ENCODE results near the gene SCN3A. TPM values are rescaled to one million over a fixed set of nuclear protein-coding genes. Genes with fewer than 3 reads are reported as not detected.

Gene SCN3A
- total RNA-seq, 1 experiment from 2014 or later, result not detected

GRCh38 chr2:165245081-165245793, 41.4 kb upstream of the SCN3A start:
- no peak overlapping the region for H3K27ac Mint-ChIP-seq (ENCODE audit: low read depth, unreplicated experiment)
- no peak for DNase-seq (ENCODE audit: unreplicated experiment)
- no peak overlapping the region for H3K4me3 Mint-ChIP-seq (ENCODE audit: unreplicated experiment)
- CTCF ChIA-PET, result no interaction called here
- H3K27me3 Mint-ChIP-seq (ENCODE audit: insufficient read depth, unreplicated experiment), result peaks cover 29% of the 10 kb centered on the region
- BruUV-seq (replicated peaks), result no TSS peak
- H3K9me3 Mint-ChIP-seq (ENCODE audit: unreplicated experiment), result no peaks in the 10 kb centered on the region
- POLR2A ChIA-PET, result no interaction called here
- intact Hi-C loops (cut with micrococcal nuclease), result no loop called here
- H3K4me1 Mint-ChIP-seq (ENCODE audit: insufficient read depth, unreplicated experiment), result no peaks in the 10 kb centered on the region
- H3K36me3 Mint-ChIP-seq (ENCODE audit: insufficient read depth, unreplicated experiment), result no peaks in the 10 kb centered on the region
- TF ChIP-seq CTCF (IDR thresholded peaks at IDR 0.05; ENCODE audit: unreplicated experiment), result no peak

- Mint-ChIP-seq H3K4me3 (ENCODE audit: unreplicated experiment) (no peak overlapping the region), H3K36me3 (ENCODE audit: insufficient read depth, unreplicated experiment) (no peaks in the 10 kb centered on the region), H3K27me3 (ENCODE audit: insufficient read depth, unreplicated experiment) (peaks cover 31% of the 10 kb centered on the region), H3K4me1 (ENCODE audit: insufficient read depth, unreplicated experiment) (no peaks in the 10 kb centered on the region), H3K27ac (ENCODE audit: low read depth, unreplicated experiment) (no peak overlapping the region), H3K9me3 (ENCODE audit: unreplicated experiment) (no peaks in the 10 kb centered on the region)
- CTCF ChIA-PET, result interaction anchor here (1.2 kb wide), 1 partner anchor 41 kb away, joined by 3 read pairs; no protein-coding TSS in a partner anchor
- POLR2A ChIA-PET, result no interaction called here
- DNase-seq (ENCODE audit: unreplicated experiment), result no peak
- TF ChIP-seq CTCF (IDR thresholded peaks at IDR 0.05; ENCODE audit: unreplicated experiment), result no peak
- intact Hi-C loops (cut with micrococcal nuclease), result no loop called here
- no TSS peak for BruUV-seq (replicated peaks)
Measured at GRCh38 chr2:165240916-165241315, 37.1 kb upstream of the SCN3A start.

GRCh38 chr2:165239856-165240515, 36.1 kb upstream of the SCN3A start:
- Mint-ChIP-seq H3K4me1 (ENCODE audit: insufficient read depth, unreplicated experiment) (no peaks in the 10 kb centered on the region), H3K9me3 (ENCODE audit: unreplicated experiment) (no peaks in the 10 kb centered on the region), H3K27me3 (ENCODE audit: insufficient read depth, unreplicated experiment) (peaks cover 38% of the 10 kb centered on the region), H3K36me3 (ENCODE audit: insufficient read depth, unreplicated experiment) (no peaks in the 10 kb centered on the region), H3K27ac (ENCODE audit: low read depth, unreplicated experiment) (no peak overlapping the region), H3K4me3 (ENCODE audit: unreplicated experiment) (no peak overlapping the region)
- ChIA-PET CTCF (interaction anchor here (0.5 to 2.7 kb wide), 24 partner anchors 9 to 732 kb away, joined by 3 to 9 read pairs (median 3); no protein-coding TSS in a partner anchor), POLR2A (no interaction called here)
- no peak for TF ChIP-seq CTCF (IDR thresholded peaks at IDR 0.05; ENCODE audit: unreplicated experiment)
- no peak for DNase-seq (ENCODE audit: unreplicated experiment)
- intact Hi-C loops (cut with micrococcal nuclease), result loop anchor here (1.0 kb wide), 2 partner anchors 53 to 66 kb away; no protein-coding TSS in a partner anchor
- BruUV-seq (replicated peaks), result no TSS peak

GRCh38 chr2:165239230-165239629, 35.4 kb upstream of the SCN3A start, which contains the start of gene SCN2A:
SCN2A (plus strand) TSS chr2:165239414; CDS start chr2:165295824, 56,410 bp downstream.
- TF ChIP-seq CTCF (IDR thresholded peaks at IDR 0.05; ENCODE audit: unreplicated experiment), result peak; percentile 49
- H3K4me3 Mint-ChIP-seq (ENCODE audit: unreplicated experiment), result no peak within 1 kb of the TSS
- H3K27me3 Mint-ChIP-seq (ENCODE audit: insufficient read depth, unreplicated experiment), result peaks cover 43% of the 10 kb centered on the region
- H3K36me3 Mint-ChIP-seq (ENCODE audit: insufficient read depth, unreplicated experiment), result no peaks in the 10 kb centered on the region
- intact Hi-C loops (cut with micrococcal nuclease), result loop anchor here (1.0 kb wide), 2 partner anchors 54 to 67 kb away; no protein-coding TSS in a partner anchor
- no peaks in the 10 kb centered on the region for H3K9me3 Mint-ChIP-seq (ENCODE audit: unreplicated experiment)
- ChIA-PET CTCF (interaction anchor here (0.5 to 2.7 kb wide), 26 partner anchors 8 to 994 kb away, joined by 3 to 9 read pairs (median 3); no protein-coding TSS in a partner anchor), POLR2A (interaction anchor here (0.6 kb wide), 2 partner anchors 23 to 220 kb away, joined by 3 read pairs; no protein-coding TSS in a partner anchor)
- BruUV-seq (replicated peaks), result no TSS peak
- DNase-seq (ENCODE audit: unreplicated experiment), result peak; percentile 60
- no peaks in the 10 kb centered on the region for H3K4me1 Mint-ChIP-seq (ENCODE audit: insufficient read depth, unreplicated experiment)
- H3K27ac Mint-ChIP-seq (ENCODE audit: low read depth, unreplicated experiment), result no peak within 1 kb of the TSS

Measured in MCF 10A (cell line).